SU-DHL-6 (cell line): ENCODE data around the gene C10orf105.

Source experiments
- H2AFZ ChIP-seq: fragments of 200-600 bp; sonication (generic); 2 replicates; pipeline ENCODE4 v1.6.1; 2014; ENCODE audit warnings: low read depth, mild to moderate bottlenecking, moderate library complexity, mixed read lengths, antibody characterized with exemption, low read length; ENCODE audit not compliant: severe bottlenecking
- H3F3A ChIP-seq: fragments of 200-600 bp; shearing (Covaris generic); 2 replicates; pipeline ENCODE4 v1.6.0; 2016; ENCODE audit warnings: antibody characterized with exemption, mild to moderate bottlenecking; ENCODE audit not compliant: insufficient read depth
- H3K27ac ChIP-seq: fragments of 200-600 bp; sonication (generic); 2 replicates; pipeline ENCODE4 v1.5.1; 2016; ENCODE audit warnings: low read depth, mild to moderate bottlenecking, low read length, moderate library complexity, mixed read lengths
- H3K27me3 ChIP-seq: fragments of 200-600 bp; sonication (generic), shearing (Covaris generic); 2 replicates; pipeline ENCODE4 v1.6.0; 2014; ENCODE audit warnings: mild to moderate bottlenecking, low read length
- H3K36me3 ChIP-seq: fragments of 200-600 bp; sonication (generic); 2 replicates; pipeline ENCODE4 v1.6.1; 2014; ENCODE audit warnings: mild to moderate bottlenecking, low read length, mixed read lengths
- H3K4me2 ChIP-seq: fragments of 300-600, 200-600 bp; shearing (Covaris generic), sonication (generic); 2 replicates; pipeline ENCODE4 v1.6.0; 2014; ENCODE audit warnings: low read length, low read depth, mild to moderate bottlenecking; ENCODE audit not compliant: poor library complexity, severe bottlenecking
- H3K4me3 ChIP-seq: fragments of 200-600 bp; sonication (generic); 2 replicates; pipeline ENCODE4 v1.5.1; 2014; ENCODE audit warnings: antibody characterized with exemption, low read length, mild to moderate bottlenecking, mixed read lengths; ENCODE audit not compliant: insufficient read depth, poor library complexity, severe bottlenecking
- H3K79me2 ChIP-seq: fragments of 200-600 bp; sonication (generic); 2 replicates; pipeline ENCODE4 v1.6.1; 2014; ENCODE audit warnings: mild to moderate bottlenecking, low read length, moderate library complexity; ENCODE audit not compliant: insufficient read depth
- H3K9ac ChIP-seq: fragments of 200-600 bp; sonication (generic); 2 replicates; pipeline ENCODE4 v1.7.0; 2014; ENCODE audit warnings: mild to moderate bottlenecking, low read length
- H3K9me2 ChIP-seq: fragments of 200-600 bp; sonication (generic); replicated peaks from 2 replicates; pipeline ENCODE4 v1.6.1; 2014; ENCODE audit warnings: low read length; ENCODE audit not compliant: insufficient read depth
- H3K9me3 ChIP-seq: fragments of 200-600 bp; sonication (generic); 2 replicates; pipeline ENCODE4 v1.6.1; 2014; ENCODE audit warnings: low read length, mixed read lengths; ENCODE audit not compliant: insufficient read depth
- H4K20me1 ChIP-seq: fragments of 200-600 bp; sonication (generic); 2 replicates; pipeline ENCODE4 v1.6.1; 2014; ENCODE audit warnings: low read depth, mild to moderate bottlenecking, antibody characterized with exemption, low read length, moderate library complexity, mixed read lengths
- CTCF ChIP-seq: fragments of 200-600 bp; sonication (generic); IDR thresholded peaks from one replicate; pipeline ENCODE4 v1.5.1; 2017; ENCODE audit warnings: antibody characterized with exemption, mild to moderate bottlenecking, low read length, moderate library complexity; ENCODE audit not compliant: insufficient read depth, poor library complexity, severe bottlenecking
- EZH2phosphoT487 ChIP-seq: fragments of 200-600 bp; sonication (generic), shearing (Covaris generic); conservative IDR thresholded peaks from 2 replicates; pipeline ENCODE4 v1.6.1; 2018; ENCODE audit warnings: mild to moderate bottlenecking, antibody characterized with exemption, low read length, moderate library complexity, mixed read lengths

The C10orf105 gene

GRCh38 chr10:71705582-71705981 lies 14.0 kb downstream of the C10orf105 start:
- Histone ChIP-seq H3K4me3 (no peak overlapping the region), H2AFZ (no peak overlapping the region), H3K36me3 (no peaks in the 10 kb centered on the region), H3K9me2 (no peaks in the 10 kb centered on the region), H3F3A (no peaks in the 10 kb centered on the region), H3K4me2 (no peak overlapping the region), H3K27ac (no peak overlapping the region), H3K9ac (no peak overlapping the region), H3K79me2 (no peaks in the 10 kb centered on the region), H4K20me1 (no peaks in the 10 kb centered on the region), H3K27me3 (no peaks in the 10 kb centered on the region), H3K9me3 (no peaks in the 10 kb centered on the region)
- no peak for TF ChIP-seq CTCF

- Histone ChIP-seq H3K9ac (no peak overlapping the region), H3K4me2 (no peak overlapping the region), H2AFZ (no peak overlapping the region), H3F3A (no peaks in the 10 kb centered on the region), H3K27ac (no peak overlapping the region), H3K27me3 (no peaks in the 10 kb centered on the region), H3K9me3 (no peaks in the 10 kb centered on the region), H3K36me3 (no peaks in the 10 kb centered on the region), H4K20me1 (no peaks in the 10 kb centered on the region), H3K9me2 (no peaks in the 10 kb centered on the region), H3K79me2 (no peaks in the 10 kb centered on the region), H3K4me3 (no peak overlapping the region)
- TF ChIP-seq EZH2phosphoT487 = no peak
- no peak for TF ChIP-seq CTCF
Observed at GRCh38 chr10:71704816-71705215, 14.8 kb downstream of the C10orf105 start.

DNA sequence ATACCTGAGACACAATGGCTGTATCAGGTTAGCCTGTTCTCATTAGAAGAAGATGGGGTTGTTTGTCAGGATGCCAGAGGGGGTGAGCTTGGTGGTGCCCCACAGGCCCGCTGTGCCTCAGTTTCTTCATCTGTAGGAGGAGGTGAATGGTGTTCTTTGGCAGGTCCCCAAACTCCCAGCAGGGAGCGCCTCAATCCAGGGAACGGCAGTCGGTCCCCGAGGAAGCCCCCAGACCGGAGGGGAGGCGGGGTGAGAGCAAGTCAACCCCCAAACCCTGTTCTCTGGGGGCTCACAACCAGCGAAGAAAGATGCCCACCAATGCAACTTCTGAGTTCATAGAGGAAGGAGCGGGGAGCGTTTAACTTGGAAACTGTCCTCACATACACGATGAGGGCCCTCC lies 16.0 kb downstream of the C10orf105 start:
- no peaks in the 10 kb centered on the region for H4K20me1 ChIP-seq

More for the DNA sequence above, 16.0 kb downstream of the C10orf105 start:
- Histone ChIP-seq H3K4me3 (no peak overlapping the region), H3K9ac (no peak overlapping the region), H3K9me3 (no peaks in the 10 kb centered on the region), H3K27ac (no peak overlapping the region), H3K27me3 (no peaks in the 10 kb centered on the region), H3K79me2 (no peaks in the 10 kb centered on the region), H3K4me2 (no peak overlapping the region), H2AFZ (no peak overlapping the region), H3F3A (no peaks in the 10 kb centered on the region), H3K36me3 (no peaks in the 10 kb centered on the region), H3K9me2 (no peaks in the 10 kb centered on the region)
- TF ChIP-seq CTCF (no peak), EZH2phosphoT487 (no peak)
